Measurements from ENCODE around the gene GKN2. TPM values are rescaled to one million over a fixed set of nuclear protein-coding genes. Genes with fewer than 3 reads are reported as not detected.

Gene GKN2
- total RNA-seq, 1 experiment from 2014 or later: not detected

- H3K27me3 Mint-ChIP-seq (ENCODE audit: insufficient read depth, unreplicated experiment): peaks cover 17% of the 10 kb centered on the region
- DNase-seq: no peak
- no peak overlapping the region for H3K4me3 Mint-ChIP-seq (ENCODE audit: unreplicated experiment)
- no peaks in the 10 kb centered on the region for H3K4me1 ChIP-seq
- ChIA-PET CTCF (no interaction called here), POLR2A (no interaction called here)
- H3K9me3 ChIP-seq: no peaks in the 10 kb centered on the region
- H3K4me1 Mint-ChIP-seq (ENCODE audit: low read depth, unreplicated experiment): peaks cover 5% of the 10 kb centered on the region
- H3K36me3 ChIP-seq (ENCODE audit: control insufficient read depth, insufficient read depth, low read length): no peaks in the 10 kb centered on the region
- no peaks in the 10 kb centered on the region for H3K9me3 Mint-ChIP-seq (ENCODE audit: unreplicated experiment)
- no peak overlapping the region for H3K27ac Mint-ChIP-seq (ENCODE audit: unreplicated experiment)
- no peak overlapping the region for H3K4me3 ChIP-seq (ENCODE audit: low read depth, low read length)
- BruUV-seq (replicated peaks): no TSS peak
- intact Hi-C loops (cut with micrococcal nuclease; ENCODE audit: unreplicated experiment): no loop called here
- no peaks in the 10 kb centered on the region for H3K36me3 Mint-ChIP-seq (ENCODE audit: insufficient read depth, unreplicated experiment)
- 0 out of 2 replicates have a peak, but pooled peaks cover 2% of the 10 kb centered on the region for H3K27me3 ChIP-seq (replicated peaks; ENCODE audit: control insufficient read depth, insufficient read depth, low read length)
- no peak for TF ChIP-seq CTCF (IDR thresholded peaks at IDR 0.05; ENCODE audit: insufficient read depth in 1 of 2, low read depth in 1 of 2, low read length in 1 of 2, severe bottlenecking in 1 of 2, unreplicated experiment in 1 of 2)
Observed at GRCh38 chr2:68977453-68977852, 24.8 kb upstream of the GKN2 start.

DNA sequence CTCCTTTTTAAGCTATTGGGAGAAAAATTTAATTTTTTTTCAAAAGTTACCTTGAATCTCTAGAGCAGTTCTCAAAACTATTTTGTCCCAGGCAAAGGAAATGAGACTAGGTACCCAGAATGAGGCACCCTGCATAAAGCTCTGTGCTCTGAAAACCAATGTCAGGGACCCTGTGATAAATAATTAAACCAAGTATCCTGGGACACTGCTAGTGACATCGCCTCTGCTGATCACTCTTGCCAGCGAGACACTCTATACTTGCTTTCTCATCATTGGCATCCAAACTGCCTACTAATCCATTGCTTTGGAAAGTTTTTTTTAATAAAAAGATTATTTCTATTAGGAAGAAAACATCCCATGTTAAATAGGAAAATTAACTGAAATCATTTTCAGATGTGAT lies 23.2 kb upstream of the GKN2 start:
- Histone ChIP-seq H3K36me3 (ENCODE audit: control insufficient read depth, insufficient read depth, low read length) (no peaks in the 10 kb centered on the region), H3K27me3 (replicated peaks; ENCODE audit: control insufficient read depth, insufficient read depth, low read length) (no peaks in the 10 kb centered on the region), H3K4me3 (ENCODE audit: low read depth, low read length) (no peak overlapping the region), H3K9me3 (no peaks in the 10 kb centered on the region), H3K4me1 (0 out of 2 replicates have a peak, but pooled peaks cover 3% of the 10 kb centered on the region)
- peaks cover 12% of the 10 kb centered on the region for H3K27me3 Mint-ChIP-seq (ENCODE audit: insufficient read depth, unreplicated experiment)
- no peak for DNase-seq
- H3K27ac Mint-ChIP-seq (ENCODE audit: unreplicated experiment): no peak overlapping the region
- H3K4me1 Mint-ChIP-seq (ENCODE audit: low read depth, unreplicated experiment): peaks cover 7% of the 10 kb centered on the region
- CTCF ChIA-PET: no interaction called here
- POLR2A ChIA-PET: no interaction called here
- no peaks in the 10 kb centered on the region for H3K9me3 Mint-ChIP-seq (ENCODE audit: unreplicated experiment)
- no peaks in the 10 kb centered on the region for H3K36me3 Mint-ChIP-seq (ENCODE audit: insufficient read depth, unreplicated experiment)
- no peak for TF ChIP-seq CTCF (IDR thresholded peaks at IDR 0.05; ENCODE audit: insufficient read depth in 1 of 2, low read depth in 1 of 2, low read length in 1 of 2, severe bottlenecking in 1 of 2, unreplicated experiment in 1 of 2)
- no TSS peak for BruUV-seq (replicated peaks)
- intact Hi-C loops (cut with micrococcal nuclease; ENCODE audit: unreplicated experiment): no loop called here
- no peak overlapping the region for H3K4me3 Mint-ChIP-seq (ENCODE audit: unreplicated experiment)

DNA sequence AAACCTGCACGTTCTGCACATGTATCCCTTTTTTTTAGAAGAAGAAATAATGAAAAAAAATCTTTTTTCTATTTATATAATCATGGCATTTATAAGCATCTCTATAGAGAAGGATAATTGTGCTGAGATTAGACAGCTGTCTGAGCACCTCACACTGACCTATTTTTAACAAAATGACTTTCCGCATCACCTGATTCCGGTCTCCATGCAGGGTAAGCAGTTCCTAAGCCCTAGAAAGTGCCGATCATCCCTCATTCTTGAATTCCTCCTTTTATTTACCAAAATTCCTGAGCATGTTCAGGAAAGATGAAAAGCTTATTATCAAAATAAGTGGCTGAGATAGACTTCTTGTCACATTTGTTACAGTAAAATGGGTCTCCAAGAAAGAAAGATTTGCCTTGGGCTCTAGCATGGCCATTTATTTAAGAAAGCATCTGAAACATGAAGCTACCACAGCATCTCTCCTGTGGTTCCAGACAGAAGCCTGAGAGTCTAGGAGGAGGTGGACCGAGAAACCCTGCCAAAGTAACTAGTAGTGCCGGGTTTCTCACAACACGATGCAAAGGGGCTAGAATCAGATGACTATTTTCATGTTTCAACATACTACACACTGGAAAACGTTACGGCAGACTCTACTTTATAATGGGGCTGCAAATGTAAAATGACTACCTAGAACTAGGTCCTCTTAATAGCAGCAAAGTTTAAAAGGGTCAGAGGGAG lies 22.4 kb upstream of the GKN2 start:
- ChIA-PET CTCF (no interaction called here), POLR2A (no interaction called here)
- H3K9me3 Mint-ChIP-seq (ENCODE audit: unreplicated experiment): no peaks in the 10 kb centered on the region
- no peaks in the 10 kb centered on the region for H3K9me3 ChIP-seq
- H3K4me1 ChIP-seq: 0 out of 2 replicates have a peak, but pooled peaks cover 3% of the 10 kb centered on the region
- DNase-seq: no peak
- no peaks in the 10 kb centered on the region for H3K36me3 Mint-ChIP-seq (ENCODE audit: insufficient read depth, unreplicated experiment)
- H3K36me3 ChIP-seq (ENCODE audit: control insufficient read depth, insufficient read depth, low read length): no peaks in the 10 kb centered on the region
- H3K4me3 ChIP-seq (ENCODE audit: low read depth, low read length): no peak overlapping the region
- no peak overlapping the region for H3K27ac Mint-ChIP-seq (ENCODE audit: unreplicated experiment)
- peaks cover 12% of the 10 kb centered on the region for H3K27me3 Mint-ChIP-seq (ENCODE audit: insufficient read depth, unreplicated experiment)
- intact Hi-C loops (cut with micrococcal nuclease; ENCODE audit: unreplicated experiment): no loop called here
- peaks cover 7% of the 10 kb centered on the region for H3K4me1 Mint-ChIP-seq (ENCODE audit: low read depth, unreplicated experiment)
- no peaks in the 10 kb centered on the region for H3K27me3 ChIP-seq (replicated peaks; ENCODE audit: control insufficient read depth, insufficient read depth, low read length)
- BruUV-seq (replicated peaks): no TSS peak
- H3K4me3 Mint-ChIP-seq (ENCODE audit: unreplicated experiment): no peak overlapping the region
- no peak for TF ChIP-seq CTCF (IDR thresholded peaks at IDR 0.05; ENCODE audit: insufficient read depth in 1 of 2, low read depth in 1 of 2, low read length in 1 of 2, severe bottlenecking in 1 of 2, unreplicated experiment in 1 of 2)

All from Caco-2 (cell line).